ENCODE measurements around the gene PYROXD2. TPM values are rescaled to one million over a fixed set of nuclear protein-coding genes. Genes with fewer than 3 reads are reported as not detected.

The PYROXD2 gene
- polyA plus RNA-seq, 1 experiment = 20.3 TPM

DNA sequence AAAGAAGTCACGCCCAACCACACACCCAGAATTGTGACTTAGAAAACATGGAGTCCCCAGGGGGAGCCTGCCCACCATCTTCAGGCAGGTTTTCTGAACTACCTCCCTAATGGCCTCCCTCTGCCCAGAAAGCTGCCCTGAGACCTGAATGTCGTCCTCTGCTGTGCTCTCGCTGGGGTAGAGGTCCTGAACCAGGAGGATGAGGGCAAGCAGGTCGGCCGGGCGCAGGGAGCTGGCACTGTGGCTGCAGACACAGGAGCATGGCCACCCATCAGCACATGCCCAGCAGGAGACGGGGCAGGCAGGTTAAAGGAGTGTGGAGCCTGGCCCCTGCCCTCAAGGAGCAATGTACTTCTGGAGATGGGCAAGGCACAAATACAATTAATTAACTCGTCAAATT is 15.4 kb upstream of the PYROXD2 start:
- Histone ChIP-seq H3K9me3 (ENCODE audit: control insufficient read depth, insufficient read depth, low read length) (peaks cover 9% of the 10 kb centered on the region), H3K27me3 (ENCODE audit: control insufficient read depth, insufficient read depth, low read length) (no peaks in the 10 kb centered on the region), H3K27ac (ENCODE audit: low read depth, low read length) (no peak overlapping the region), H3K4me3 (ENCODE audit: low read depth, low read length) (no peak overlapping the region)
- CTCF ChIA-PET = no interaction called here
- POLR2A ChIA-PET = no interaction called here
- TF ChIP-seq, protein P1, sequence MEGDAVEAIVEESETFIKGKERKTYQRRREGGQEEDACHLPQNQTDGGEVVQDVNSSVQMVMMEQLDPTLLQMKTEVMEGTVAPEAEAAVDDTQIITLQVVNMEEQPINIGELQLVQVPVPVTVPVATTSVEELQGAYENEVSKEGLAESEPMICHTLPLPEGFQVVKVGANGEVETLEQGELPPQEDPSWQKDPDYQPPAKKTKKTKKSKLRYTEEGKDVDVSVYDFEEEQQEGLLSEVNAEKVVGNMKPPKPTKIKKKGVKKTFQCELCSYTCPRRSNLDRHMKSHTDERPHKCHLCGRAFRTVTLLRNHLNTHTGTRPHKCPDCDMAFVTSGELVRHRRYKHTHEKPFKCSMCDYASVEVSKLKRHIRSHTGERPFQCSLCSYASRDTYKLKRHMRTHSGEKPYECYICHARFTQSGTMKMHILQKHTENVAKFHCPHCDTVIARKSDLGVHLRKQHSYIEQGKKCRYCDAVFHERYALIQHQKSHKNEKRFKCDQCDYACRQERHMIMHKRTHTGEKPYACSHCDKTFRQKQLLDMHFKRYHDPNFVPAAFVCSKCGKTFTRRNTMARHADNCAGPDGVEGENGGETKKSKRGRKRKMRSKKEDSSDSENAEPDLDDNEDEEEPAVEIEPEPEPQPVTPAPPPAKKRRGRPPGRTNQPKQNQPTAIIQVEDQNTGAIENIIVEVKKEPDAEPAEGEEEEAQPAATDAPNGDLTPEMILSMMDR (IDR thresholded peaks at IDR 0.05; ENCODE audit: low read depth, low read length) = no peak
- DNase-seq (ENCODE audit: low read depth, low spot score) = no peak

DNA sequence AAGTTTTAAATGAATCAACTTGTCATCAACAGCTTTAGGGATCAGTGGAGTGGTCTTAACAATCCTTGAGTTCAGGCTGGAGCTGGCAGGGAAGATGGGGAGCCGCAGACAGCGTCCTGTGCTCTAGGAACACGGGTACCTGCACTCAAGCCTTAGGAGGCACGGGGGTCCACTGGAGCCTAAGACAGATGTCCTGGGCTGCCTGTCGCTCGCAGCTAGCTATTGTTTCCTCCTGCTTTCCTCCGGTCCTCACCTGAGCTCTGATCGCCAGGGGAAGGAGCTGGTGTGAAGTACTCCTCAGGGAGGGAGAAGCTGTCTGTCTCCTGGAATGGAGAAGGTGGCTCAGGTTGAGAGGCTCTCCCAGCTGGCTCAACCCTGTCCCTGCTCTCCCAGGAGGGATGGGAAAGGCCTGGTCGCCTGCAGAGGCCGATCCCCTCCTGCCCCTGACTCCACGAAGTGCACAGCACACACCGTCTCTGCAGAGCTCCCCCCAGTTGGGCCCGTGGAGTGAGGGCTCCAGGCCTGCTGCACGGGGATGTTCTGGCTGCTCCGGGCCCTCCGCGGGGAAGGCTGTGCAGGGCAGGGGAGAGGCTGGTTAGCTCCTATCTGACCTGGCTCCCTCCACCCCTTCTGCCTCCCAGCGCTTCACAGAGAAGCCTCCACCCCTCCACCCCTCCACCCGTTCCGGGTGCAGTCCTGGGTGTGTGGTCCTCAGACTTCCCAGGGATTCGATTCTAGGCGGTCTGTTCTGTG is 14.5 kb upstream of the PYROXD2 start:
- H3K27me3 ChIP-seq (ENCODE audit: control insufficient read depth, insufficient read depth, low read length) = no peaks in the 10 kb centered on the region
- CTCF ChIA-PET = interaction anchor here (1.2 kb wide), 1 partner anchor 18 kb away, joined by 3 read pairs; no protein-coding TSS in a partner anchor
- TF ChIP-seq, protein P1 (IDR thresholded peaks at IDR 0.05; ENCODE audit: low read depth, low read length) = no peak
- H3K4me3 ChIP-seq (ENCODE audit: low read depth, low read length) = no peak overlapping the region
- DNase-seq (ENCODE audit: low read depth, low spot score) = no peak
- no peak overlapping the region for H3K27ac ChIP-seq (ENCODE audit: low read depth, low read length)
- POLR2A ChIA-PET = no interaction called here
- H3K9me3 ChIP-seq (ENCODE audit: control insufficient read depth, insufficient read depth, low read length) = peaks cover 9% of the 10 kb centered on the region

DNA sequence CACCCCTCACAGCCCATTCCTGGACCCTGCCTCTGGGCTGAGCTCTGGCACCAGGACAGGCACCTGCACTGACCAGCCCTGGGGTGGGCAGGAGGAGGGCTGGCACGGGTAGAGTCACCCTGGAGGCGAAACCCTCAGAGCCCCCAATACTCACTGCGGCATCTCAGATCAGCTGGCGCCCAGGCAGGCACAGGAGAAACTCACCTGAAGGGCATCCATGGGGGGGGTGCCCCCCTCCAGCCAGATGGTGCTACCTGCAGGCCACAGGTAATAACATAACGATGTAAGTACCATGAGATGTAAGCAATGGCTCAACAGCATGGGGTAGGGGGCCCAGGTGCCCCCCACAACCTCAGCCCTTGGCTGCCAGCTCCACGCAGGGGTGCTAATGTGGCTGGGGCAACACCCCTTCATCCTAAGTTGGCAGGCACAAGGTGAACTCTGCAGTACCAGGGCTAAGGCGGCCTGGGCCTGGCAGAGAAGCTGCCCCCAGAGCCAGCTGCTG is 12.1 kb upstream of the PYROXD2 start:
- no peak overlapping the region for H3K4me3 ChIP-seq (ENCODE audit: low read depth, low read length)
- H3K27me3 ChIP-seq (ENCODE audit: control insufficient read depth, insufficient read depth, low read length) = no peaks in the 10 kb centered on the region
- no peak overlapping the region for H3K27ac ChIP-seq (ENCODE audit: low read depth, low read length)
- POLR2A ChIA-PET = no interaction called here
- no peaks in the 10 kb centered on the region for H3K9me3 ChIP-seq (ENCODE audit: control insufficient read depth, insufficient read depth, low read length)
- CTCF ChIA-PET = interaction anchor here (1.0 to 1.6 kb wide), 2 partner anchors 24 to 118 kb away, joined by 3 to 4 read pairs; no protein-coding TSS in a partner anchor
- no peak for DNase-seq (ENCODE audit: low read depth, low spot score)
- TF ChIP-seq, protein P1 (IDR thresholded peaks at IDR 0.05; ENCODE audit: low read depth, low read length) = no peak

DNA sequence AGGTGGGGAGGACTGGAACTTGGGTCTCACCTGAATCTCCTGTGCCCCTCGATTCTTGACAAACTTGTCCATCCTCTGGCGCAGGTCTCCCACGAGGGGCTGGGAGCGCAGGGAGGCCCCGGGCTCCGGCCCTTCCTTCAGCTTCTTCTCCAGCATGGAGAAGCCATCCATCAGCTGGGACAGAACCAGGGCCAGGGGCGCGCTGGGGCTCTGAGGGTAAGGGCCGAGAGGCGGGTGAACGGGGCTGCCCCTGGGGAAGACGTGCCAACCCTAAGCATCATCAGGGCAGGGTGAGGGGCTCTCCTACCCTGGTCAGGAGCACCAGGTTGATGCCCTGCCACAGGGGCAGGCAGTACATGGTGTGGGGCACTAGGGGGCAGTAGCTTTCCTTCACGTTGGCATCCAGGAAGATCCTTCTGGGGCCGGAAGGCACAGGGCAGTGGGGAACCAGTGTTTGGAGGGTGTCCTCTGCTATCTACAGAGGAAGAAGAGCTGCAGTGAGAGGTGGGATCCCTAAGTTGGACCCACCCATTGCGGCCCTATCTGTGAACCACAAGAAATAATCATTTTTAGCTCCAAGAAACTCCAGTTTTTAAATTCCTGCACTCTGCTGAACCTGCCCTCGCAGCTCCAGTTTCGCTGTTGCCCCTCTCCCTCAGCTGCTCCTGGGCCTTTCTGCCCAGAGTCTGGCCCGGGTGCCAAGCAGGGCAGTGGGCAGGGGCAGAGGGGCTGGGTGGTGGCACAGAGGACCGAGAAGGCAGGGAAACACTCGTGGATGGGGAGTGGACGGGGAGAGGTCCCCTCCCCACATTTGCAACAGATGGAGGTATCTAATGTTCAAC is 10.8 kb upstream of the PYROXD2 start:
- TF ChIP-seq, protein P1 (IDR thresholded peaks at IDR 0.05; ENCODE audit: low read depth, low read length) = peak; percentile 68
- POLR2A ChIA-PET = interaction anchor here (1.5 kb wide), 1 partner anchor 11 kb away, joined by 4 read pairs; the partner anchor contains the start of gene PYROXD2
- no peak overlapping the region for H3K4me3 ChIP-seq (ENCODE audit: low read depth, low read length)
- CTCF ChIA-PET = interaction anchor here (0.6 to 3.0 kb wide), 20 partner anchors 9 to 818 kb away, joined by 3 to 29 read pairs (median 5); partner anchors contain the start of genes HPS1 and PYROXD2
- H3K27me3 ChIP-seq (ENCODE audit: control insufficient read depth, insufficient read depth, low read length) = no peaks in the 10 kb centered on the region
- no peak overlapping the region for H3K27ac ChIP-seq (ENCODE audit: low read depth, low read length)
- no peak for DNase-seq (ENCODE audit: low read depth, low spot score)
- H3K9me3 ChIP-seq (ENCODE audit: control insufficient read depth, insufficient read depth, low read length) = no peaks in the 10 kb centered on the region
